Measurements from ENCODE around the gene SOX8.
"Not testable (repeated sequence)": the region's sequence is repeated elsewhere in the genome, so short reads cannot be mapped to it uniquely, and the experiment has no call there.

SOX8 gene

DNA sequence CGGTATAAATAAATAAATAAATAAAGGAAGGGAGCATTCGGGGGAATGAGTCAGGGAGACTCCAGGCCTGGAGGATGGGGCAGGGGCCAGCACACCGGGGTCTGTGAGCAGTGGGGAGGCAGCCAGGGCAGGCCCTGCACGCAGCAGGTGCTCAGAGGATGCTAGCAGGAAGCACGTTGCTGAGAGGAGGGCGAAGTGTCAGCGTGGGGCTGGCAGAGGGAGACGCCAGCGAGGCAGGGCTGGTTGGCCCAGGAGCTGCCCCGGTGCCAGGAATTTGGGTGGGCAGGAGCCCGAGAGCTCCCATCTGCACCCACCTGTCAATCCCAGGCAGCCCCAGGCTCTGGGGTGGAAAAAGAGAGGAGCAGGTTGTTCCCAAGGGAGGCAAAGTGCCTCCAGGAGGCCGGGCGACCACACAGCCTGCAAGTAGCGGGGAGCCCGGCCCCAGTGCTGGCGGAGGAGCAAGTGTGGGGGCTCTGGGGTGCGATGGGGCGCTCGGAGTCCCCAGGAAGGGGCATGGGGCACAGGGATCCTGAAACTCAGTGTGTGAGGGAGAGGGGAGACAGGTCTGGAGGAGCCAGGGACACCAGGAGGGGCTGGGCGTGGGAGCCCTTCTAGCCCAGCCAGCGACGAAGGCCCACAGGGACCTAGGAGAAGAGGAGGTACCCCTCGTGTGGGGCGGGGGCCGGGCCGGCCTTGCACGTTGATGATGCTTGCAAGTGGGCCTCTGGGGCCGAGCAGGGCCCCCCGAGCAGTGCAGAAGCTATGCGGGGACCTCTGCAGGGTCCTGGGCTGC lies 28.0 kb downstream of the SOX8 start:
- no peak for DNase-seq (ENCODE audit: low spot score)

DNA sequence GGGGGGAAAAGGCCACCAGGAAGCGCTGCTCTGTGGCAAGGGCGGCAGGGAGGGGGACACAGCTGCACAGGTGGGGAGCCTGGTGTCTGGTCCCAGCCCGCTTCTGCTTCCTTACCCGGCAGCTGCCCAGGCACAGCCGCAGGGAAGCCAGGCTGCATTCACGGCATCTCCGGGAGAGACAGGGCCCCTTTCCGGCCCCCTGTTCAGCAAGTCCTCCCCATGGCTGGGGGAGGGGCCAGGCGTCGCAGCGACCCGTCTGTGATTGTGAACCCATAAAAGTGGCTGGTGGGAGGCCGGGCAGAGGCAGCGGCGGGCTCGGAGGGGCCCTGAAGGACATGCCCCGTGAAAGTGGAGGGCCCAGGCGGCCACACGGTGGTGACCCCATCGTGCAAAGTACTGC lies 28.7 kb downstream of the SOX8 start:
- DNase-seq (ENCODE audit: low spot score) = no peak

DNA sequence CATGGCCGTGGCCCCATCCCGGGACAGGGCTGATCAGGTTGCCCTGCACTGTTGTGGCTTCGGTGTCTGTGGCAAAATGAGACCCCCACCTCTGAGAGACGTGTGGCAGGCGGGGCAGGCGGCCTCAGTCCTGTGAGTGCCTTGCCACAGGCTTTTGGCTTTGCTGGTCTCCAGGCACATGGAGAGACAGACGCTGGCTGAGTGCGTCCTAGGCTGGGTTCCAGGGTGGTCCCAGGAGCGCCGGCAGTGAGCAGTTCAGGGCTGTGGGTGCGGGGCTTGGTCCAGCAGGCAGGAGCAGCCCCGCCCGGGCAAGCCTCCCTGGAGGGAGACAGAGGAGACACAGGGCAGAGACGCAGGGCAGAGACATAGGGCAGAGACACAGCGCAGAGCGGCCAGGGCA lies 29.2 kb downstream of the SOX8 start:
- no peak for DNase-seq (ENCODE audit: low spot score)

DNA sequence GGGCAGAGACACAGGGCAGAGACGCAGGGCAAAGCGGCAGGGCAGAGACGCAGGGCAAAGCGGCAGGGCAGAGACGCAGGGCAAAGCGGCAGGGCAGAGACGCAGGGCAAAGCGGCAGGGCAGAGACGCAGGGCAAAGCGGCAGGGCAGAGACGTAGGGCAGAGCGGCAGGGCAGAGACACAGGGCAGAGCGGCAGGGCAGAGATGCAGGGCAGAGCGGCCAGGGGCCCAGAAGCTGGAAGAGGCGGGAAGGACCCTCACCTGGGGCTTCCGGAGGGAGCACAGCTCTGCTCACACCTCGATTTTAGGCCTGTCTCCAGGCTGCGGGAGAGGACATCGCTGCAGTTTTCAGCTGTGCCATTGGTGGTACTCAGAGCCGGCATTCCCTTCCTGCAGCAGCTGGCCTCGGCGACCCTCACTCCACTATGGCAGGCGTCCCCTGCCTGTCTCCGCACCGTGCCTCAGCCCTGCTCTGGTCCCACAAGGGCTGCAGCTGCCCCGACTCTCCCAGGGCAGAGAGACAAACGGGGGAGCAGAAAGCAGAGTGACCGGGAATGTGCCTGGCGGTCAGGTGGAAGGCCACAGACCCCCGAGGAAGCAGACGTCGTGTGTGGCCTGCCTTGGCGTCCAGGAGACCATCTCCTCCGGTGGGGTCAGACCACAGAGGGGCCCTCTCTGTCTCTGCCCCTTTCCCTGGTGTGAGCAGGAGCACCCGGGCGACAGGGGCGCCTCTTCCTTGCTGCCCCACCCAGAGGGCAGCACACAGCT lies 29.9 kb downstream of the SOX8 start:
- no peak for DNase-seq (ENCODE audit: low spot score)

DNA sequence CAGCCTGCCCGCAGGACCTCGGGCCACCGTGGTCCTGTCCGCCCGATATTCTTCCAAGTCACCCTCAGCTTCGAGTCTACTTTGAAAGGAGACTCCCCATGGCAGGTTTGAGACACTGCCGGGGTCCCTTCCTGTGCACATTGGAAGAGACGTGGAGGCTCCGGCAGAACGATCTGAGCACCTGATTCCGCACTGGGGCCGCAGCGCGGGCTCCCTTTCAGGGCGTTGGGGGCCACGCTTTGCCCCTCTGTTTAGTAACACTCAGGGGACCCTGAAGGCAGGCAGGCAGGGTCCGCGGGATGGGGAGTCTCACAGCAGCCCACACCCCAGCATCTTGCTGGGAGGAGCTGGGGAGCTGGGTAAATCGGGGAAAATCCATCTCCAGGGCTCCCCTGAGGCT lies 30.6 kb downstream of the SOX8 start:
- DNase-seq (ENCODE audit: low spot score) = no peak

DNA sequence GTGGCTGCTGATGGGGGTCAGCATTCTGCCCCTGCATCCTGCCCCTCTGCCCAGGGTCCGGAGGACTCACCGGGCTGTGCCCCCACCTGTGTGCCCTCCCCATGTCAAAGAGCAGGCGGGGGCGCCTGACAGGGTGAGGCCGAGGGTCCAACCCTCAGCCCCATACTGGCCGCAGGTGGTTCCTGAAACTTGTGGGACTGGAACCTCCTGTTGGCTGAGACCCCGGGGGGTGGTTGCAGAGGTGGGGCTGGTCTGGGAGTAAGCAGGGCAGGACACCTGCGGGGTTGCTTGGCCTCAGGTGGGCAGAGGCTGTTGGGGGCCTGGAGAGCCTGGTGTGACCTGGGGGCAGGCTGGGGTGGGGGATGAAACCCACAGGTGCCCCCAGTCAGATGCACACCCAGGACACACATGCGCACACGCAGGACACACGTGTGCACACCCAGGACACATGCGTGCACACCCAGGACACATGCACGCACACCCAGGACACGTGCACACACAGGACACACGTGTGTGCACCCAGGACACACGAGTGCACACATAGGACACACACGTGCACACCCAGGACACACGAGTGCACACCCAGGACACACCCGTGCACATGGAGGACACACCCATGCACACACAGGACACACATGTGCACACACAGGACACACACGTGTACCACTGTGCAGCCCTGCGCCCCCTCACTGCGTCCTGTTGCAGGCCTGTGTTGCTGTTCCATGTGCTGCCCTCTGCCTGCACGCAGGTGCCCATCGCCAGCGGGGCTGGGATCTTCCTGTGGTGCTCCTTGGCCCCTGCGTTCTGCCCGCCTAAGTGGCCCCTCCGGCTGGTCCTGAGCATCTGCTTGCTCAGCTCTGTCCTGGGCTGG lies 31.4 kb downstream of the SOX8 start:
- no peak for DNase-seq (ENCODE audit: low spot score)

DNA sequence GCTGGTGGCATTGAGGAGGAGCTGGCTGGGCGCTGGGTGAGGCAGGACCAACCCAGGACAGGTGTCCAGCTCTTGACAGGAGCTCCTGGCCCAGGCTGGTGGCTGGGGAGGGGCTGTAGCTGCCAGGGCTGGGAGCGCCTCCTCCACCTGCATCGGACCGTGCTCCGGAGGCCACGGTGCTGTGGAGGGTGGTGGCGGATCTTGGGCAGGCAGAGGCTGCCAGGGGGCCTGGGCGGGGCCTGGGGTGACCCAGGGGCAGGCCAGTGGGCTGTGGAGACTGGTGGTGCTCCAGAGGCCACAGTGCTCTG lies 32.0 kb downstream of the SOX8 start:
- no peak for DNase-seq (ENCODE audit: low spot score)

DNA sequence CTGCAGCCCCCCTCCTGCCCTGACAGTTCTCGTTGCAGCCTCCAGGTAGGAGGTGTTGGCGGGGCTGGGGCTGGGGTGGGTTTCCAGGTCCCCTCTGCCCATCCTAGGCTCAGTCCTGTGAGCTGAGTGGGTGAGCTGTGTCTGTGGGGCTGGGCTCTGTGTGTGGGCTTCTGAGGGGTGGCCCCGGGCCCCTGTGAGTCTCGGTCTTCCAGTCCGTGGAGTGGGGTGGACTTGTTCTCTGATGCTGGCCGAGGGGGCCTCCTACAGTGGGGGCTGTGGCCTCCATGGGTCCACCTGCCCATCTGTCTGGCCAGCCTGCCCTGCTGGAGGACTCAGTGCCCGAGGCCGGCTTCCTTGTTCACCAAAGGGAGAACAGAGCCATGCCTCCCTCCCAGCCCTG lies 32.7 kb downstream of the SOX8 start:
- DNase-seq (ENCODE audit: low spot score) = no peak

DNA sequence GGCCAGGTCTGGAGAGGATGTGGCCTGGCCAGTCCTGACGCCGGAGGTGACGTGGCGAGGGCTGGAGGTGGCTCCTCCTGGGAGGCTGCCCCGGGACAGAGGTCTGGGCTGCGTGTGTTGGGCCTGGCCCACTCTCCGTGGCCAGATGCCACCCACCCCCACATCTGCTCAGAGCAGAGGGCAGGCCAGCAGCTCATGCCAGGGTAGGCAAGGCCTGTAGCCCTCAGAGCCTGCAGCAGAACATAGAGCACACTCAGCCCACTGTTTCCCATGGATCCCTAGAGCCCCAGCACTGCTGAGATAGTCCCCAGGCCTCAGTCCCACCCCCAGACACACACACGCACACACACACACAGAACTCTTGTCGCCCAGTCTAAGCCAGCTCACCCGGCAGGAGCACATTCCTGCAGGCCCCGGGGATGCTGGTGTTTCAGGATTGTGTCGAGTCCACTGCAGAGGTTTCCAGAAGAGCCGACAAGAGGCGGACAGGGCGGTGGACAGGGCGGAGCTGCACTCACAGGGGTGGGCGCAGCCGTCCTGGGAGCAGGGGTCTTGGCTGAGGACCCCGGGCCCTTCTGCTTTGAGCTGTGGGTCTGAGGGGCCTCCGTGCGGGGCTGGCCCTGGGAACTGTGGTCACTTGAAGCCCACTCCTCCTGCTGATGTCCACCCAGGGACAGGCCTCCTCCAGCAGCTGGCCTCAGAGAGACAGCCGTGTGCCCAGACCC lies 33.4 kb downstream of the SOX8 start:
- no peak for DNase-seq (ENCODE audit: low spot score)

DNA sequence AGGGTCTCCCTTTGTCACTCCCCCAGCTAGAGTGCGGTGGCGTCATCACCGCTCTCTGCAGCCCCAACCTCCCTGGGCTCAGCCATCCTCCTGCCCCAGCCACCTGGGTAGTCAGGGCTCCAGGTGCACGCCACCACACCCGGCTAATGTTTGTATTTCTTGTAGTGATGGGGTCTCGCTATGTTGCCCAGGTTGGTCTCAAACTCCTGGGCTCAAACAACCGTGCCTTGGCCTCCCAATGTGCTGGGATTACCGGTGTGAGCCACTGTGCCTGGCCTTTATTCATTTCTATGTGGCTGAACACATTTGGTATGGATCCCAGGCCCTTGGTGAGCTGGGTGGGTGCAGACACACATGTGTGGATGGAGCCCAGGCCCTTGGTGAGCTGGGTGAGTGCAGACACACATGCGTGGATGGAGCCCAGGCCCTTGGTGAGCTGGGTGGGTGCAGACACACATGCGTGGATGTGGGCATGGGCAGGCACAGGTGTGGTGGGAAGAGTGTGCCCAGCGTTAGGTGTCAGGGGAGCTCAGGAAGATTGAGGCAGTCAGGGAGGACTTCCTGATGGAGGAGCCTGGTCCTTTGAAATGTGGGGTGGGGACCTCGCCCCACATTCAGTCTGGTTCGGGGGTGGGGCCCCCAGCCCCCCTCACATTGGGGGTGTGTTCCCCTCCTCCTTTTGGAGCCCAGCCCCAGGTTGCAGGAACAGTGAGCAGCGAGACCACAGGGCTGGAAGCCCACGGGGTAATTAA lies 37.1 kb downstream of the SOX8 start:
- DNase-seq (ENCODE audit: low spot score) = no peak

DNA sequence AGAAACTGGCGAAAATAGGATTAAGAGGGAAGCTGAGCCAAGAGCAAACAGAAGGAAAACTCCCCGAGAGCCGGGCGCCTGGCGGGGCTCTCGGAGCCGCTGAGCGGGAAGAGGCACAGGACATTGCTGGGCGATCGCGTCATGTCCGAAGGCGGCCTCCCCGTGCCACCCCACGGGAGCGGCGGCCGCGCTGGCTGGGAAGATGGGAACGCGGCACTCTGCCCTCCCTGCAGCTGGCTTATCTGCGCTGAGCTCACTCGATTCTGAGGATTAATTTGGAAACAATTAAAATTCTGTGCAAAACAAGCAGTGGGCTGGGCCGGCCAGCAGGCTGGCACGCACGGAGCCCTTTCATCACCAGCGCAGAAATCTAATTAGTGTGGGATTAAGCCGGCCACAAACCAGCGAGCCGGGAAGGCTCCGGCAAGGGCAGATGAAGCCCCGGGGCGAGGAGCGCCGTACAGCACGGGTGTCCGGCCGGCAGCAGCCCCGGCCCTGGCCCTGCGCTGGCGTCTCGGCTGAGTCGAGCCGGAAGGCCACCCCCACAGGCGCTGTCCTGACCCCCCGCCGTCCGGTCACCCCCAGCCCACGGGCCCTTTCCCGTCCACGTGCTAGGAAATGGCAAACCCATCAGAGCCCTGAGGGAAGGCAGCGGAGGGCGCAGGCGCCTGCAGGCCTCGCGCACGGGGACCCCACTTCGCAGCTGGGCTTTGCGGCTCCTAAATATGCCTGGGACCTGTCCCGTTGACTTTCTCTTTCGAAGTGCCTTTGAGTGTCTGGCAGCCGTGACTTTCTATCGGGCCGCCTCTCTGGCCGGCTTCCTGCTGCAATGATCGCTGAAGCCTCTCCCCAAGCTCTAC lies 37.9 kb downstream of the SOX8 start:
- DNase-seq (ENCODE audit: low spot score) = no peak

DNA sequence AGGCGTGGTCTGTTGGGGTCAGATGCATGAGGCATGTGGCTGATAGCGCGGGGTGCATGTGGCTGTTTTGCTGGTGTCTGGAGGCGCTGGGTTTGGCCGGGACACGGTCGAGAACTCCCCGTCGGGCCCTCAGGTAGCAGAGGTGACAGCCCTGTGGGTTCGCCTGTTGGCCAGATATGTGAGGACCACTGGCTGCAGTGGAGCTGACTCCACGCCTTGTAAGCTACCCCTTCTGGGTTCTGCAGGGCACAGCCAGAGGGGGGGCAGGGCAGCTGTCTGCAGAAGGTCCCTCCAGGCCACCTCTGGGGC lies 38.5 kb downstream of the SOX8 start:
- DNase-seq (ENCODE audit: low spot score) = no peak

DNA sequence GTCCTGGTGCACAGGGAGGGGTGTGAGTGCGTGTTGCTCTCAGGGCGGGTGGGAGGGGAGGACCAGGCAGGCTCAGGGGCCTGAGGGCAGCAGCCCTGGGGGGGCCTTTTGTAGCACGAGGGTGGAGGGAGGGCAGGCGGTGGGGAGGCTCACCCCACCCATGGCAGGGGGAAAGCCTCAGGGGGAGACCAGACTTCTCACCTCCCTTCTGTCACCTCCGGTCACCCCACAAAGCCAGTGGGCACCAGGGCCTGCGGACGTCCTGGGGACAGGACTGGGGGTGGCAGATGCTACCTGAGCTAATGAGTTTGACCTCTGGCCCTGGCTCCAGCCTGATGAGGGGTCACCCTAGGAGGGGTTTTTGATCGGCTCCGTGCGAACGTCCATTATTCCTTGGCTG lies 39.0 kb downstream of the SOX8 start:
- DNase-seq (ENCODE audit: low spot score) = no peak

DNA sequence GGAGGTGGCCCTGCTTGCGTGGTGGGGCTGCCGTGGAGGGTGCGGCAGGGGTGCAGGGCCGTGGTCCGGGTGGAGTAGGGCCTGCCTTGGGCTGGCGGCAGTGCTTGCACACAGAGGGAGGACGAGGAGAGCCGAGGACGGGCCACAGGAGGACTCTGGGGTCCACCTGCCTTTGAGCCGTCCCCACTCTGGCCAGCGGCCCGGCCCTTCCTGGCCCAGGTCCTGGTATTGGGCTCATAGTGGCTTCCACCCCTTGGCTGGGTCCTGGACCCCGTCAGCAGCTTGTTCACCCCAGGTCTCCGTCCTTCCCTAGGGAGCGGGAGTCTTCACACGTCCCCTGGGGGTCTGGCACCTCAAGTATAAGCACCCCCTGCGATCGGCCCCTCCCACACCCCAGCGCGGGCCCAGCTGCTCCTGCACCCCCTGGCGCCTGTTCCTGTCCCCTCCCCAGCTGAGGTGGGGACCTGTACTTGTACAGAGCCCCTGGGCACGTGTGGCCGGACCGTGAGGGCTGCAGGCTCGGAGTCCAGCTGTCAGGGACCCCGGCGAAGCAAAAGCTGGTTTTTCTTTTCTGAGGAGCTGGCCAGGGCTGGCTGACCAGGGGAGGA lies 40.1 kb downstream of the SOX8 start:
- DNase-seq (ENCODE audit: low spot score) = no peak

DNA sequence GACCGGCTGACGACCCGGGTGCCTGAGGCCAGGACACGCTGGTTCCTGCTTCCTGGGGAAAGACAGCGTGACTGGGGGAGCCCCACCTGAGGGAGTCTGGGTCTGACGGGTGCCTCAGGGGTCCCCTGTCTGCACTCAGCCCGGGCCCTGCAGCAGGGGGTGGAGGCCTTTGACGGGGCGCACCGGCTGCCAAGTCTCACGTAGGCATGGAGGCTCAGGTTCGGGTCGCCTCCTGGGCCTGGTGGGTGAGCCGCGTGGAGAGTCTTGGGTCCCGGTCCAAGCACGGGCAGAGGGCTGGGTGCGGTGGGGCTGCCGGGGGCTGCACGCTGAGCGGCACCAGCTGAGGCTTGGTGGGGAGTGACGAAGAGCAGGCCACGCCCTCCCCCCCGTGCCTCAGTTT lies 40.9 kb downstream of the SOX8 start:
- no peak for DNase-seq (ENCODE audit: low spot score)

DNA sequence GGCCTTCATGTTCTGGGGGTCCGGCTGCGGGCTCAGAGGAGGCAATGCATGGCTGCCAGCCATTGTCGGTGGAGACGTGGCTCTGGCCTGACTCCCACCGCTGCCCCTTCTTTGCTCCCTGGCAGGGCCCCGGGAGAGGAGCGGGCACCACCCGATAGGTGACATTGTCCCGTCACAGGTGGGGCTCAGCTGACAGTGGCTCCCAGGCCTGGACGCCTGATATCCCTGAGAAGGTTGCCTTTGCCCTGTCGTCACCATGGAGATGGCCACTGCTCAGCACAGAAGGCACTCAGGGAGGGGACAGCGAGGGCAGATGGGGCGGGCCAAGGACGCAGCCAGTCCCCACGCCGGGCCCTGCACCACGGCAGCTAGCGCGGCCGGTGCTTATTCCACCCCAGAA lies 42.6 kb downstream of the SOX8 start:
- DNase-seq (ENCODE audit: low spot score) = no peak

DNA sequence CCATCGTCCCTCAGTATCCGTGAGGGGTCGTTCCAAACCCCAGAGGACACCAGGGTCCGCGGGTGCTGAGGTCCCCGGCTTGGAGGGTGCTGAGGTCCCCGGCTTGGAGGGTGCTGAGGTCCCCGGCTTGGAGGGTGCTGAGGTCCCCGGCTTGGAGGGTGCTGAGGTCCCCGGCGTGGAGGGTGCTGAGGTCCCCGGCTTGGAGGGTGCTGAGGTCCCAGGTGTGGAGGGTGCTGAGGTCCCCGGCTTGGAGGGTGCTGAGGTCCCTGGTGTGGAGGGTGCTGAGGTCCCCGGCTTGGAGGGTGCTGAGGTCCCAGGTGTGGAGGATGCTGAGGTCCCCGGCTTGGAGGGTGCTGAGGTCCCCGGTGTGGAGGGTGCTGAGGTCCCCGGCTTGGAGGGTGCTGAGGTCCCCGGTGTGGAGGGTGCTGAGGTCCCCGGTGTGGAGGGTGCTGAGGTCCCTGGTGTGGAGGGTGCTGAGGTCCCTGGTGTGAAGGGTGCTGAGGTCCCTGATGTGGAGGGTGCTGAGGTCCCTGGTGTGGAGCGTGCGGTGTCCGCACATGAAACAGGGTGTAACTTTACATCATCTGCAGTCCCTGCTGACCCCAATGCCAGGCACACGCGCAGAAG lies 43.7 kb downstream of the SOX8 start:
- DNase-seq (ENCODE audit: low spot score) = not testable (repeated sequence)

DNA sequence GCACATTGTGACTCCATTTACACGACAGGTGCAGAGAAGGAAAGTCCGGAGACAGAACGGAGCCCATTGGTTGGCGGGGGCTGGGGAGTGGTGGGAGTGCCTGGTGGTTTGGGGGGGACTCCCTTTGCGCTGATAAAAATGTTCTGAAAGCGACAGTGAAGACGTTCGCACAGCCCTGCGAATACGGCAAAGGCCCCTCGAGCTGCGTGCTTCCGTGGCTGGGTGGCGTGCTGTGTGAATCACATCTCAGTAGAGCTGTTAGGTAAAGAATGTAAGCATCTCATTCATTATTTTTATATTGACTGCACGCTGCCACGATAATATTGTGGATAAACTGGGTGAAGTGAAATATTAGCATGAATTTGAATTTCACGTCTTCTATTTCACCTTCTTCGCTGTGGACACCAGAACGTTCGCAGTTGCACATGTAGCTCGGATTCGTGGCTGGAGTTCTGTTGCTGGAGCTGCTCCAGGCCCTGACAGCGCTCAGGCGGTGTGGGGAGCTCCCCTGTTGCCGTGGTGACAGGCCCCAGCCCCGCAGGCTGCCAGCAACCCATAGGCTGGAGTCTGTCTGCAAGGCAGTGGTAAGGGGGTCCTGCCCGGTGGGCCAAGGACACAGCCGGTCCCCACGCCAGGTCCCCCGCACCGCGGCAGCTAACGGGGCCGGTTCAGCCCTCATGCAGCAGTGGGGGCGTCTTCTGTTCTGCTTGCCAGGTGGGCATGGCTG lies 44.6 kb downstream of the SOX8 start:
- no peak for DNase-seq (ENCODE audit: low spot score)

All from RKO (cell line).